Endometrial microvascular endothelial cells (primary cell): Measurements from ENCODE around the gene STX16. TPM values are rescaled to one million over a fixed set of nuclear protein-coding genes. Genes with fewer than 3 reads are reported as not detected.
"Not testable (repeated sequence)": the region's sequence is repeated elsewhere in the genome, so short reads cannot be mapped to it uniquely, and the experiment has no call there.

Experiments
- in situ Hi-C: cut with HindIII; loops from 2 replicates; pipeline ENCODE4 v1.10.0; 2017; ENCODE audit warnings: low sequenced_read_pairs, low pct_unique_long_range_greater_than_20kb; ENCODE audit errors: inconsistent ontology term
- total RNA-seq: library from RNA; depleted of rRNA; stranded (reverse); fragments of >200 nt; gene quantifications from one replicate; pipeline ENCODE4 v1.2.3, GENCODE V29; 2015; ENCODE audit errors: inconsistent ontology term

The STX16 gene
- total RNA-seq, 1 donor from 2014 or later: 23.4 TPM

- in situ Hi-C loops: no loop called here
Observed at GRCh38 chr20:58633161-58634053, 17.7 kb upstream of the STX16 start.

- in situ Hi-C loops: no loop called here
Observed at GRCh38 chr20:58634059-58634458, 17.0 kb upstream of the STX16 start.

GRCh38 chr20:58634521-58635278 lies 16.4 kb upstream of the STX16 start:
- in situ Hi-C loops: no loop called here

GRCh38 chr20:58635279-58635665 lies 15.8 kb upstream of the STX16 start:
- in situ Hi-C loops: no loop called here

DNA sequence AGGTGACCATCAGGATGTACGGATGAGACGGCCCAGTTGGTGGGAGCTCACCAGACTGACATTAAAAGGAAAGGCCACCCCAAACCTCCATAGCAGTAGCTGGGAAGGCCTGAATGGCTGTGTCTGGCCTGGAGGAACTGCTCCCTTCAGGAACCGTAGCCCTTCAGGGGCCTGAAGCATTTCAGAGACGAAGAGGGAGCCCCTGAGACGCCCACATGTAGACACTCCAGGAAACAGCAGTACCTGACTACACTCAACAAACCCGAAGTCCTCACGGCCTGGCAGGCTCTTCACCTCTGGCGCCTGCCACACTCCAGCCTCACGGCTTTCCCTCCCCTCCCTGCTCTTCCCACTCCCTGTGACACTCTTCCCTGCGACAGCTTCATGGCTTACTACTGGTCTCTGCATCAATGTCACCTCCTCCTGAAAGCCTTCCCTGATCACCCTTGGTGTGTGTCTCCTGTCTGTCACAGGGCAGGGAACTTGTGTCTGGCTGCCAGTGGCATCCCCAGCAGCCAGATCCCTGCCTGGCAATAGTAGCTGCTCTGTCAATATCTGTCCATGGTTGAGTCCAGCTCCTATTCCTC lies 14.6 kb upstream of the STX16 start:
- in situ Hi-C loops: no loop called here

GRCh38 chr20:58636983-58637421 lies 14.1 kb upstream of the STX16 start:
- in situ Hi-C loops: no loop called here

DNA sequence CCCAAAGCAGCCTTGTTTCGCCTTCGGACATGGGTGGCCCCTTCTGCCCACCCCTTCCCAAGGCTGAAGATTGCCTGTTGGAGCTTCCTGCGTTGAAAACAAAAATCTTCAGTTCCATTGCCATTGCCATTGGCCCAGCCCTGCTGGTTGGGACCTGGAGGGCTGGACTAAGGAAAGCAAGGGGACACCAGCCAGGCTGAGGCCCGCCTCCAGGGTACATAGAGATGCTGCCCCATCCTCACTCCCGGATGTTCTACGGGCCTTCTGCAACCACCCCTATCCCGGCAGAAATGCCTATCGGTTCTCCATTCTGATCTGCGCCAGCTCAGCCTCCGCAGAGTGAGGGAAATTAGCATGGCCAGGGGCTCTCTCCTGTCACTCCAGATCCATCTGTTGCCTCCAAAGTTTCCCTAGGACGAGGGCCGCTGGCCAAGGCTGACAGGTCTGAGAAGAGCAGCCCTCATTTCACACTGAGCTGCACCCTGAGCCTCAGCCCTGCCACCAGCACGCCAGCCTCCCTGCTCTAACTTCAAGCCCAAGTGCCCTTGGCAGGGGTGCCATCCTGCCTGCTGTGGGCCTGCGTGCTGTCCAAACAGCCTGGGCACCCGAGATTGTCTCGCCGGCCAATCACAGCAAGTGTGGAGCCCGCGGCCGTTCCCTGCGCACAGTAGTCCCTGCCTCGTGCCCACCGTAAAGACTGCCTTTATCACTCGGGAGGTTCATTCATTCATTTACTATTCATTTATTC lies 13.4 kb upstream of the STX16 start:
- in situ Hi-C loops: no loop called here

- in situ Hi-C loops: no loop called here
Observed at GRCh38 chr20:58638467-58639181, 12.5 kb upstream of the STX16 start.

GRCh38 chr20:58639182-58640146 lies 11.6 kb upstream of the STX16 start:
- in situ Hi-C loops: no loop called here

GRCh38 chr20:58640446-58640845 lies 10.6 kb upstream of the STX16 start:
- in situ Hi-C loops: no loop called here

- in situ Hi-C loops: no loop called here
Observed at GRCh38 chr20:58642441-58642840, 8.6 kb upstream of the STX16 start.

GRCh38 chr20:58642896-58643295 lies 8.2 kb upstream of the STX16 start:
- in situ Hi-C loops: not testable (repeated sequence)

DNA sequence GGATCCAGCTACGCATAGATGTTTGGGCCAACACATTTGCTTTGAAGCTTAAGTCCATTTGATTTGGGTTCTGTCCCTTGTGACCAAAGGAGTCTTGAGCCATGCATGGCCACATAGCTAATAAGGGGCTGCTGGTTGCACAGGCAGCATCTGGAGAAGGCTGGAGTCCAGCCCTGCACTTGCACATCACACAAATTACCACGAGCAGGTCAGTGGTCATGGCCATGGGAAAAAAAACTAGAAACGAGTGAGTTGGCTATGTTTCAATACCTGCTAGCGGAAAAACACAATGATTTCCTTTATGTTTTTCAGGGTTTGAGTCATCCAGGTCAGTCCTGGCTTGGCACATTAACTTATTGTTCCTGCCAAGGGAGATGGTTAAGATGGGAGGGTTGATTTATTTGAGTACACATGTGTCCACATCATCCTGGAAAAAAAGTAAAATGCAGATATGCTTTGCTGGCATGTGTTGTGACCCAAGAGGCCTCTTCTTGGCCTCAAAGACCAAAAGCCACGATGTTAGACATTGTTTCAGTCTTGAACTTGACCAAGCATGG lies 5.6 kb upstream of the STX16 start:
- in situ Hi-C loops: no loop called here

- in situ Hi-C loops: no loop called here
Observed at GRCh38 chr20:58646257-58646656, 4.8 kb upstream of the STX16 start.

- in situ Hi-C loops: no loop called here
Observed at GRCh38 chr20:58646703-58647102, 4.4 kb upstream of the STX16 start.

DNA sequence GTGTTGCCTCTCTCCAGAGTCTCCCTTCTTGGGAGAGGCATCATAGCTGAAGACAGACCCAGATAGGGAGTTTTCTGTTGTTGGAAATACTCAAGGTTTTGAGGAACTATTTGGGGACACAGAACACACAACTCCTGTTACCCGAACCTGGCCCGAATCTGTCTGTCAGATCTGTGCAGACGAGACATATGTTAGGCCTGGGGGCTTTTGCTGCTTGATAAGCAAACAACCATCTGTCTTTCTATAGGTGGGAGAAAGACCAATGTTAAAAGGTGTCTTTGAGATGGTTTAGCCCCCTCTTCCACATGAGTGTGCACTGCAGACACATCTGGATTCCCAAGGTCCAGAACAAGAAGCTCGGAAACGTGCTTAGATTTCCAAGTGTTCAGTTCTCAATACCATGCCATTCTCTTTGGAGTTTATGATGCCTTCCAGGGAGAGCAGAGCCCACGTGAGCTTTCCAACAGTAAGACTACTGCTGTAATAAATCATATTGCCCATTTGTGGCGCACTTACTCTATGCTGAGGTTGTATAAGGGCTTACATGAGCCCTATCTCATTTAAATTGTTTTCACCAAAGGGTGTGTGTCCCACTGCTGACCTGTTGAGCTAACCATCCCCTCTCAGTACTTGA lies 3.8 kb upstream of the STX16 start:
- in situ Hi-C loops: no loop called here
